IMR-90 (cell line): ENCODE results near the gene PRSS22.

ENCODE experiments used
- CEBPB ChIP-seq: IDR thresholded peaks from 2 replicates; pipeline ENCODE4 v1.6.1; 2012; ENCODE audit warnings: low read depth, low read length, improper control_type of control experiment
- MAFK ChIP-seq: IDR thresholded peaks from 2 replicates; pipeline ENCODE4 v1.6.1; 2012; ENCODE audit warnings: low read depth, low read length, improper control_type of control experiment
- MAZ ChIP-seq: IDR thresholded peaks from 2 replicates; pipeline ENCODE4 v1.6.1; 2012; ENCODE audit warnings: low read depth, mild to moderate bottlenecking, low read length, improper control_type of control experiment, moderate library complexity, borderline replicate concordance
- MXI1 ChIP-seq: IDR thresholded peaks from 2 replicates; pipeline ENCODE4 v1.6.1; 2012; ENCODE audit warnings: low read depth, mild to moderate bottlenecking, low read length, moderate library complexity, borderline replicate concordance
- POLR2A ChIP-seq: IDR thresholded peaks from 2 replicates; pipeline ENCODE4 v1.6.1; 2012; ENCODE audit warnings: mild to moderate bottlenecking, low read depth, low read length
- RAD21 ChIP-seq: IDR thresholded peaks from 2 replicates; pipeline ENCODE4 v1.6.1; 2012; ENCODE audit warnings: low read length, improper control_type of control experiment
- RCOR1 ChIP-seq: IDR thresholded peaks from 2 replicates; pipeline ENCODE4 v1.6.1; 2012; ENCODE audit warnings: mild to moderate bottlenecking, low read length, improper control_type of control experiment; ENCODE audit not compliant: insufficient replicate concordance
- RFX5 ChIP-seq: IDR thresholded peaks from 2 replicates; pipeline ENCODE4 v1.8.0; 2012; ENCODE audit warnings: low read depth, mild to moderate bottlenecking, low read length, moderate library complexity
- TF ChIP-seq, protein P1 (sequence below): conservative IDR thresholded peaks from 2 replicates; pipeline ENCODE4 v1.5.1; 2012; ENCODE audit warnings: mild to moderate bottlenecking, low read depth, low read length, improper control_type of control experiment
- TF ChIP-seq, protein P2 (sequence below): fragments of 150-350 bp; IDR thresholded peaks from 2 replicates; pipeline ENCODE4 v1.6.1; 2017; ENCODE audit warnings: mild to moderate bottlenecking, antibody characterized with exemption, low read length, low read depth

DNA sequence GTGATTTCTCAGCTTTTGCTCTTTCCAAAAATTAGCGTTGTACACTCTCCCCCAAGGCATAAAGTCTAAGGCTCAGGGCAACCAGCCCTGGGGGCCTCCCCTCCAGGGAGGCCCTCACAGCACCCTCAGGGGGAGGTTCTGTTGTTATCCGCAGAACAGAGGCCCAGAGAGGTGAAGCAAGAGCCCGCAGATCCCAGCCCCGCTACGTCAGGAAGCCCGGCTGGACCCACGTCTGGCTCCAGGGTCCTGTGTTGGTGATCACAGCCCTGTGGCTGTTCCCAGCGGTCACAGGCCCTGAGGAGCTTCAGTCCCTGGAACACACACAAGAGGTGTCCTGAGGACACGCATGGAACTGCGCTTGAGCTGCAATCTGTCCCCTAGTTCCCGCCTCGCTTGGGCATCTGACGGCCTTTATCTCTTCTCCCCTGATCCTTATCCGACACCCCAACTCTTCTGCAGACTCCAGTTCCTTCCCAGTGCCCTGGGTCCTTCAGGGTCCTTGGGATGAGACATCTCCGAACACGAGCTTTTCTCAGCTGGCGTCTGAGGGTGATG, 29.0 kb downstream of the PRSS22 start:
- TF ChIP-seq, protein P1, sequence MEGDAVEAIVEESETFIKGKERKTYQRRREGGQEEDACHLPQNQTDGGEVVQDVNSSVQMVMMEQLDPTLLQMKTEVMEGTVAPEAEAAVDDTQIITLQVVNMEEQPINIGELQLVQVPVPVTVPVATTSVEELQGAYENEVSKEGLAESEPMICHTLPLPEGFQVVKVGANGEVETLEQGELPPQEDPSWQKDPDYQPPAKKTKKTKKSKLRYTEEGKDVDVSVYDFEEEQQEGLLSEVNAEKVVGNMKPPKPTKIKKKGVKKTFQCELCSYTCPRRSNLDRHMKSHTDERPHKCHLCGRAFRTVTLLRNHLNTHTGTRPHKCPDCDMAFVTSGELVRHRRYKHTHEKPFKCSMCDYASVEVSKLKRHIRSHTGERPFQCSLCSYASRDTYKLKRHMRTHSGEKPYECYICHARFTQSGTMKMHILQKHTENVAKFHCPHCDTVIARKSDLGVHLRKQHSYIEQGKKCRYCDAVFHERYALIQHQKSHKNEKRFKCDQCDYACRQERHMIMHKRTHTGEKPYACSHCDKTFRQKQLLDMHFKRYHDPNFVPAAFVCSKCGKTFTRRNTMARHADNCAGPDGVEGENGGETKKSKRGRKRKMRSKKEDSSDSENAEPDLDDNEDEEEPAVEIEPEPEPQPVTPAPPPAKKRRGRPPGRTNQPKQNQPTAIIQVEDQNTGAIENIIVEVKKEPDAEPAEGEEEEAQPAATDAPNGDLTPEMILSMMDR = no peak
- TF ChIP-seq CEBPB (no peak), POLR2A (no peak), MAZ (no peak), RFX5 (no peak), MAFK (no peak), RCOR1 (no peak), RAD21 (no peak), MXI1 (no peak)
- TF ChIP-seq, protein P2, sequence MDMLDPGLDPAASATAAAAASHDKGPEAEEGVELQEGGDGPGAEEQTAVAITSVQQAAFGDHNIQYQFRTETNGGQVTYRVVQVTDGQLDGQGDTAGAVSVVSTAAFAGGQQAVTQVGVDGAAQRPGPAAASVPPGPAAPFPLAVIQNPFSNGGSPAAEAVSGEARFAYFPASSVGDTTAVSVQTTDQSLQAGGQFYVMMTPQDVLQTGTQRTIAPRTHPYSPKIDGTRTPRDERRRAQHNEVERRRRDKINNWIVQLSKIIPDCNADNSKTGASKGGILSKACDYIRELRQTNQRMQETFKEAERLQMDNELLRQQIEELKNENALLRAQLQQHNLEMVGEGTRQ = no peak
